ENCODE measurements around the gene PCSK5. TPM values are rescaled to one million over a fixed set of nuclear protein-coding genes. Genes with fewer than 3 reads are reported as not detected.

PCSK5 gene
- total and polyA plus RNA-seq, 4 donors: 0.58 to 3.6 (median 0.82) TPM

- no peak overlapping the region for H3K9ac ChIP-seq (ENCODE audit: low read depth in 1 of 2, low read length in 2 of 2)
- 93% methylated on average over 5 of the region's 5 CpGs for WGBS
- no peak overlapping the region for H3K4me3 ChIP-seq (ENCODE audit: low read depth in 1 of 3, low read length in 3 of 3)
- H3K27me3 ChIP-seq (ENCODE audit: control insufficient read depth in 4 of 4, insufficient read depth in 4 of 4, low read length in 3 of 4): no peaks in the 10 kb centered on the region
- no peak overlapping the region for H3K27ac ChIP-seq (ENCODE audit: low read depth in 1 of 2, low read length in 2 of 2)
- no peaks in the 10 kb centered on the region for H3K9me3 ChIP-seq (ENCODE audit: control insufficient read depth in 4 of 4, low read length in 3 of 4)
- TF ChIP-seq MAX (IDR thresholded peaks at IDR 0.05): no peak
- no peak for TF ChIP-seq RAD21 (IDR thresholded peaks at IDR 0.05)
- no peak for TF ChIP-seq FOXA1 (IDR thresholded peaks at IDR 0.05)
- TF ChIP-seq FOXA2 (IDR thresholded peaks at IDR 0.05): no peak
- no peak for TF ChIP-seq HNF4G (IDR thresholded peaks at IDR 0.05)
- no peak for TF ChIP-seq ZBTB33 (IDR thresholded peaks at IDR 0.05)
- TF ChIP-seq RXRA (IDR thresholded peaks at IDR 0.05): no peak
- no peak for TF ChIP-seq CTCF (IDR thresholded peaks at IDR 0.05; ENCODE audit: low read depth, low read length, missing input control)
- TF ChIP-seq TAF1 (conservative IDR thresholded peaks at IDR 0.05): no peak
- TF ChIP-seq SP1 (IDR thresholded peaks at IDR 0.05): no peak
- no peak for TF ChIP-seq HNF4A (conservative IDR thresholded peaks at IDR 0.05)
- TF ChIP-seq NR2F2 (IDR thresholded peaks at IDR 0.05): no peak
- no peak for TF ChIP-seq EGR1 (IDR thresholded peaks at IDR 0.05; ENCODE audit: low read depth in 2 of 2)
- no peak for TF ChIP-seq REST (IDR thresholded peaks at IDR 0.05)
- no peak for TF ChIP-seq YY1 (IDR thresholded peaks at IDR 0.05)
- TF ChIP-seq JUND (IDR thresholded peaks at IDR 0.05): no peak
- DNase-seq (ENCODE audit: low spot score): no peak
- no peaks in the 10 kb centered on the region for H3K36me3 ChIP-seq (ENCODE audit: control insufficient read depth in 4 of 4, insufficient read depth in 3 of 4, low read depth in 1 of 4, low read length in 3 of 4)
- no peaks in the 10 kb centered on the region for H3K4me1 ChIP-seq (ENCODE audit: control insufficient read depth in 4 of 4, insufficient read depth in 4 of 4, low read length in 3 of 4)
Observed at GRCh38 chr9:75871624-75872023, 18.8 kb upstream of the PCSK5 start.

- Histone ChIP-seq H3K27me3 (ENCODE audit: control insufficient read depth in 4 of 4, insufficient read depth in 4 of 4, low read length in 3 of 4) (no peaks in the 10 kb centered on the region), H3K4me1 (ENCODE audit: control insufficient read depth in 4 of 4, insufficient read depth in 4 of 4, low read length in 3 of 4) (no peaks in the 10 kb centered on the region), H3K9ac (ENCODE audit: low read depth in 1 of 2, low read length in 2 of 2) (no peak overlapping the region), H3K4me3 (ENCODE audit: low read depth in 1 of 3, low read length in 3 of 3) (no peak overlapping the region), H3K9me3 (ENCODE audit: control insufficient read depth in 4 of 4, low read length in 3 of 4) (no peaks in the 10 kb centered on the region), H3K27ac (ENCODE audit: low read depth in 1 of 2, low read length in 2 of 2) (no peak overlapping the region), H3K36me3 (ENCODE audit: control insufficient read depth in 4 of 4, insufficient read depth in 3 of 4, low read depth in 1 of 4, low read length in 3 of 4) (no peaks in the 10 kb centered on the region)
- TF ChIP-seq EGR1 (IDR thresholded peaks at IDR 0.05; ENCODE audit: low read depth in 2 of 2) (no peak), RXRA (IDR thresholded peaks at IDR 0.05) (no peak), GABPA (IDR thresholded peaks at IDR 0.05 in 1 of 2, conservative IDR thresholded peaks at IDR 0.05 in 1 of 2) (no peak), HNF4A (conservative IDR thresholded peaks at IDR 0.05) (no peak), YY1 (IDR thresholded peaks at IDR 0.05) (no peak)
- DNase-seq (ENCODE audit: low spot score): no peak
- 93% methylated on average over 1 of the region's 1 CpG for WGBS
Observed at GRCh38 chr9:75873712-75874111, 16.8 kb upstream of the PCSK5 start.
